ENCODE results near the gene SMIM35.

DNA sequence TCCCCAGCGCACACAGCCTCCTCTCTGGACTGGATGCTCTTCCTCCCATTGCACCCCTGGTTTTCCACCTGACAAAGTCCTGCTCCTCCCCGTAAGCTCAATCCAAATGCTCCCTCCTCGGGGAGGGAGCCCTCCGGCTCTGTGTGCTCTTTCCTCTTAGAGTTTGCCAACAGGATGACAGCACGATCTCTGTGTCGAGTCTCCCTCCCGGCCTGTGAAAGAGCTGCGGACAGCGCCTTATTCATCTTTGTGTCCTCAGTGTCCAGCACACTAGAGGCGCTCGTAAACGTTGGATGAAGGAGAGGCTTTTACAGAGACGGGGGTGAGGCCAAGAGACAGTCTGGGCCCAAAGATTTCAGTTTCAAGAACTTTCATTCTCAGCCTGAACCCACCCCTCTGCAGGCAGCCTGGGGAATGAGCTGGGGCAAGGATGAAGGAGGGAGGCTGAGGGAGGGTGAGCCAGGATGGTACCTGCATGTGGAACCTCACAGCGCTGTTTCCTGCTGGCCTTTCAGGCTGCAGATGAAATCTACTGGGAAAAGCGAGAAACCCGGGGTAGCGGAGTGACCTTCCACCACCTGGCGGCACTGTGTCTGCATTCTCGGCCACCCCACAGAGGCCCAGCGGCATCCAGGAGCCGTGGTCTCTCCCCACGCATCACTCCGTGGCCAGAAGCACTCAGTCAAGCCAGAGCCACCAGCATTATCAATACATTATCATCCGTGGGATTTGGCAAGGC lies 18.4 kb downstream of the SMIM35 start:
- TF ChIP-seq, protein P1, sequence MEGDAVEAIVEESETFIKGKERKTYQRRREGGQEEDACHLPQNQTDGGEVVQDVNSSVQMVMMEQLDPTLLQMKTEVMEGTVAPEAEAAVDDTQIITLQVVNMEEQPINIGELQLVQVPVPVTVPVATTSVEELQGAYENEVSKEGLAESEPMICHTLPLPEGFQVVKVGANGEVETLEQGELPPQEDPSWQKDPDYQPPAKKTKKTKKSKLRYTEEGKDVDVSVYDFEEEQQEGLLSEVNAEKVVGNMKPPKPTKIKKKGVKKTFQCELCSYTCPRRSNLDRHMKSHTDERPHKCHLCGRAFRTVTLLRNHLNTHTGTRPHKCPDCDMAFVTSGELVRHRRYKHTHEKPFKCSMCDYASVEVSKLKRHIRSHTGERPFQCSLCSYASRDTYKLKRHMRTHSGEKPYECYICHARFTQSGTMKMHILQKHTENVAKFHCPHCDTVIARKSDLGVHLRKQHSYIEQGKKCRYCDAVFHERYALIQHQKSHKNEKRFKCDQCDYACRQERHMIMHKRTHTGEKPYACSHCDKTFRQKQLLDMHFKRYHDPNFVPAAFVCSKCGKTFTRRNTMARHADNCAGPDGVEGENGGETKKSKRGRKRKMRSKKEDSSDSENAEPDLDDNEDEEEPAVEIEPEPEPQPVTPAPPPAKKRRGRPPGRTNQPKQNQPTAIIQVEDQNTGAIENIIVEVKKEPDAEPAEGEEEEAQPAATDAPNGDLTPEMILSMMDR (IDR thresholded peaks at IDR 0.05): no peak
- TF ChIP-seq POLR2A (IDR thresholded peaks at IDR 0.05) (no peak), EP300 (IDR thresholded peaks at IDR 0.05; ENCODE audit: low read depth) (no peak), POLR2AphosphoS5 (IDR thresholded peaks at IDR 0.05) (no peak)

Data from transverse colon (tissue), 4 donors.